HT1080 (cell line): Measurements from ENCODE around the gene CD96. TPM values are rescaled to one million over a fixed set of nuclear protein-coding genes. Genes with fewer than 3 reads are reported as not detected.
"Not testable (repeated sequence)": the region's sequence is repeated elsewhere in the genome, so short reads cannot be mapped to it uniquely, and the experiment has no call there.

Source experiments
- DNase-seq: peaks from one replicate; pipeline ENCODE4 v3.0.0-alpha.2; 2015; ENCODE audit warnings: low read depth
- total RNA-seq: library from RNA; depleted of rRNA; stranded (reverse); fragments of >200 nt; shearing (Covaris generic); gene quantifications from 2 replicates; pipeline ENCODE4 v1.2.3, GENCODE V29; 2014

Gene CD96
- total RNA-seq, 1 experiment from 2014 or later = 0.14 TPM

DNA sequence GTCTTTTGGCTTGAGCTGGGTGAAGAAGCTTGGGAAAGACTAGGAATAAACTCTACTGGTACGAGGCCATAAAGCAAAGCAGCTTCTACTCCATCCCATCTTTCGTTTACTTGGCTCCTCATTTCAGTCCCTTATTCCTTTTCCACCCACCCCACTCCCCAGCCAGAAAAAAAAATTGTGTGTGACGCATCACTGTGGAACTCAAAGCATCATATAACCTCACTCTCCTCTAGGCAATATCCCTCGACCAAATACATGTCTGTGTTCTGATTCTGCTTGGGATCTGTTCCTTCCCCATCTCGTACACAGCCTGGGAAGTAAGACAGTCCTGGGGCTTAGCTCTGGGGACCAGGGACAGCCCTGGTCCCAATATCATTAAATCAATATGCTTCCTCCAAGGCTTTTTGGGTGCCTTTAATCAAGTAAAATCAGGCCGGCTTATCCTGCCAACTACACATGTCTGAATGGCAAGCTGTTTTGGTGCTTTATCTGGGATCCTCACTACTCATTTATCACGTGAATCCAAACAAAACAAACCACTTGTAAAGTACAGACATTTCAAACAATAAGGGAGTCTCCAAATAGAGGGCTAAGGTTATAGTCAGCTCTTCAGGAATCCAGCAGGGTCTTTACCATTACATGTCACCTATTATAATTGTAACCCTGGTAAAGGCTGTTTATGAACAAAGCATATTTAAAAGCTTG lies 128.1 kb downstream of the CD96 start:
- peak; percentile 93 for DNase-seq

GRCh38 chr3:111672461-111672860 lies 130.5 kb downstream of the CD96 start:
- not testable (repeated sequence) for DNase-seq

DNA sequence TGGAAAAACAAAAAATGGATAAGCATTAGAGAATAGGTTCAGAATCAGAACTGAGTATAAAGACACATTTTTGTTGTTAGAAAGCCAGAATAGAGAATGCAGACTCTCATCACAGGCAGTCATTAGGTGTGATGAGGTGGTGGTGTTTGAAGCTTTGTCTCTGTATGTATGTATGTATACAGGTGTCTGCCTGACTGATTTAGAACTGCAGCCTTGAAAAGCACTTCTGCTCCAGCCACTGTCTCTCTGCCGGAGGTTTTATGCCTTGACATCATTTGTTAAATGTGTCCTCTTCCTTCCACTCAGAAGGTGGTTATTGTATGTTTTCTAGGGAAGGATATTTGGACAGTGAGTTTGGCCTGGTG lies 133.8 kb downstream of the CD96 start:
- DNase-seq = no peak

DNA sequence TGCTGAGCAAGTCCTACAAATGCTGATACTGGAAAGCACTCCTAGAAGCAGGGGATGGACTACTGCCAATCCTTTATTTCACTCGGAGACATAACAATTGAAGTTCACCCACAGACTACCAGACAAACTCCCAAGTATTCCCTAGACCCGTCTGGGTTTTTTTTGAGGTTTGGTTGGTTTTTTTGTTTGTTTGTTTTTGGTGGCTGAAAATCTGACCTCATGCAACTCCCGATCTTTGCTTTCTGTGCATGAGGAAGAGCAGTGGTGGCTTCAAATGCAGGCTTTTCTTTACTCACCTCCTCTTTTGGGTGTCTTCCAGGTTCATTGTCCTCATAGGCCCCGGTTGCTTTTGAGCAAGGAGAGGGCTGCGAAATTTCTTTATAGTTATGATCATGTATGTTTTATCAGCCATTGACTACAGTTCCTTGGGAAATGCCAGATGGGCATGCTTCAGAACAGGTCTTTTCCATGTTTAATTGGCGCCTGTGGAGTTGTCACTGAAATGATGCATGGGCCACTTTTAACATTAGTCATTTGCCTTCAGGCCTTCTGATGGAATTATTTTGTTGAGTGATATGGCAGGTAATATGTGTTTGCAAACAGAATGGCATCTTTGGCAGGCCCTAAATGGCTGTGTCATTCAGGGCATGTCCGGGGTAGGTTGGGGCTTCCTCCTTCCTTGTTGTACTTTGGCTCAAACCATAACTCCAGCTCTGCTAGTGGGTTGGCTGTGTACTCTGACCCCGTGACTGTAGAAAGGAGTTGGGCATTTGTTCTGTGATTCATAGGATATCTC lies 134.4 kb downstream of the CD96 start:
- DNase-seq = peak; percentile 87

DNA sequence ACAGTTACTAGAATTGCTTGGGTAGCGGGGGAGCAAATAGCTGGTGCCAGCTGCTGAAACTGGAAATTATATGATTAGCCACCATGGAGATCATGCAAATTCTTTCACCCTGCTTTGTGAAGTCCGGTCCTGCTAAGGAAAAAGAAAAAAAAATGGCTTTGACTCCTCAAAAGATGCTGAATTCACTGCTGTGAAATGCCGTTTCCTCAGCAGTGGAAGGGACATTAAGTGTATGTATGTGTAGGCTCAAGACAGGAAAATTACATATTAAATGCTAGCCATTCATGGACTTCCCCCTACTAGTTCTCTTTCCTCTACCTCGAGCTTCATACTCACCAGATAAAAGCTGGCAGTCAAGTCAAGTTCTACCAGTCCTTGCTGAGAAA lies 135.0 kb downstream of the CD96 start:
- DNase-seq = no peak

DNA sequence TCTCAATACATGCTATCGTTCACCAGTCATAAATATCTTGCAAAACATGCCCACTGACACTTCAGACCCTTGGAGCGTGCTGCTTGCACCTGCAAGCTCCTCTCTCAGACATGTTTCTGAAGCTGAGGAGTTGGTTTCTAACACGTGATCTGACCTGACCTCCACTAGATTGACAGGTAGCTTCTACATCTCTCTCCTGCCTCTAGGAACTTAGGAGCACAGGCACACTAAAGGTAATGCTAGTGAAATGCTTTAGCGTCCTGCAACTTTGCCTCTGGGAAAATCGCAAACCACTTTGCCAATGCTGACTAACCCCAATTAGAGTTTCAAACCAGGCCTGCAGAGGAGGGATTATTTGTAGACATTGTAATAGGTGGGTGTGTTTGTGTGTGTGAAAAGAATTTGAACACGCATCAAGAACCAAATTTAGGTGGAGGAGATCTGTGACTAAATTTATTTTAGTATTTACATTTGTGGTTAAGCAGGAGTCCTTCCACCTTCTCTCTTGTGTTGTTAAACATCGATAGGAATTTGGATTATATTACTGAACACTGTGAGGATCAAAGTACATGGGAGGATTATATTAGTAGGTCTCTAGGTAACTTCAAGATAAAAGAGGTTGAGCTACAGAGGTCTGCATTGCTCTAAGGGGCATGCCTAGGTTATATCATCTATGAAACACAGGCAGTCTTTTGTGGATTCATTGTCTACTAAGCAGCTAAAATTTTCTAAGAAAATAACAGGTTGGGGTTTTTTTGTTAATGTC lies 139.8 kb downstream of the CD96 start:
- DNase-seq = no peak

GRCh38 chr3:111684640-111685039 lies 142.6 kb downstream of the CD96 start:
- DNase-seq = no peak

DNA sequence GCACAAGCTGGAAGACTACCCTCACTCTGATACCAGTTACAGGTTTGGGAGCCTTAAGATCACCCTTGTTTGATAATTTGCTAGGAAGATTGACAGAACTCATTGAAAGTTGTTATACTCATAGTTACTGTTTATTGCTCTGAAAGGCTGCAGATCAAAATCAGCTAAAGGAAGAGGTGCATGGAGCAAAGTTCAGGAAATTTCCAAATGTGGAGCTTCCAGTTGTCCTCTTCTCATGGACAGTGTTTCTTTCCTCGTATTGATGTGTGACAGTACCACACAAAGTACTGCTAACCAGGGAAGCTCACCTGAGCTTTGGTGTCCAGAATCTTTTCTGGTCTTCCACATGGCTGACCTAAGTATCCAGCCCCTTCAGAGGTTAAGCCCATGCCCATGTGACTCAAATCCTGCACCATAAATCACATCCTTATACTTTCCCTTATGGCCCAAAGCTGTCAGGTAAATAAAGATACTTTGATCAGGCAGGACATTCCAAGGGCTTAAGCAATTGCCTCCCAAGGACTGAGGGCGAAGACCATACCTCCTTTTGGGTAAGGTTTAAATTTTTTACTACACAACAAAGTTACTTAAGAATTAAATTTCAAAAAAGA lies 146.3 kb downstream of the CD96 start:
- no peak for DNase-seq

DNA sequence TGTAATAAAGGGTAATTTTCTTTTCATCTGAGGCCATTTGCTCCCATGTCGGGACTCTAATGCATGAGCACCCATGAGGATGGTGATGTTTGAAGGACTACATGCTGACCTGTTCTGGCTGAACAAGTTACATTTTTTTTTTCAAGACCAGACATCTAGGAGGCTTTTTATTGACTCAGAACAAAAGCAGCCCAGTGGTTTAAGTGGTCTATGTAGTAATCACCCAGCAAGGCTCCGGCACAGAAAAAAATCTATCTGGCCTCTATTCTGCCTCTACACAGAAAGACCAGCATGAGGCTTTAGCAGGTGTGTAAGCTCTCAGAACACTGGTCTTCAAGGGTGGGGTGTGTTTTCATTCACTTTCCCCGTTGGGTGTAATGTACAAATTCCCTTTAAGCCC lies 148.2 kb downstream of the CD96 start:
- DNase-seq = peak; percentile 96

GRCh38 chr3:111691293-111691909 lies 149.4 kb downstream of the CD96 start:
- peak; percentile 61 for DNase-seq

DNA sequence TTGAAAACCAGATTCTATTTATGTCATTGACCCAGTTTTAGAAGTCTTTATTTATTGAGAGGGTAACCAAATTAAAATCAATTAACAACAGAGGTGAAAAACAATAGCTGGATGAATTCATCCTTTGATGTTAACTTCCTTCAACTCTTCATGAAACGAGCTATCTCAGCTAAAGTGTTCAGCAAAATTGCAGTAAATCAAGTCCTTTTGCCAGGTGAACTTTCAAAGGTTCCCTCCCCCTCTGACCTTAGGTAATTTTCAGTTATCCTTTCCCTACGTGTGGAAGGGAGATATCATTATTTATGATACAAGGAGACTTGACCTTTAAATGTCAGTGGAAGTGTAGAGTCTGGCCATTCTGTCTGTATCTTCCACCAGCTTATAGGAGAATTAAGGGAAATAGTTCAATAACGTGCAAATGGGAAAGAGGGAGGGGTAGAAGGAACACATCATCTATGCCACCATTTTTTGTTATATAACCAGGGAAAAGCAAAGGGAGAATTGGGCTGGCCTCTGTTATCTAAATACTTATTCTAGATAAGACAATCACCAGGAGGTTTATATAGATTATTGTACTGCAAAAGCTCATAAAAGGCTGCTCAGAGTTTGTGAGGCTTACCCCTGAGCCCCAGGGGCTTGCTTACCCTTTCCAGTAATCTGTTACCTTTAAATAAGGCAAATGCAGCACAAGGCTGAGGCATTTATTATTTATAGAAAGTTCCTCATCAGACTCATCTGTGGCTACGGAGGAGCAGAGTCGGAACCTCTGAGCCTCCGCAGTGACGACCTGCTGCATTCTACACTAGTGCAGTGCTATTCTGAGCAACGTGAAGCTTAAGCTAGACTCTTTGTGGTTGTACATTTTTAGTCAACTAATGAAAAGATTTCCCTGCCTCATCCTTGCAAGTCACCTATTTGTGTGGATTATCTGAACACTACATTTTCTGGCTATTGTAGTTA lies 150.9 kb downstream of the CD96 start:
- no peak for DNase-seq

DNA sequence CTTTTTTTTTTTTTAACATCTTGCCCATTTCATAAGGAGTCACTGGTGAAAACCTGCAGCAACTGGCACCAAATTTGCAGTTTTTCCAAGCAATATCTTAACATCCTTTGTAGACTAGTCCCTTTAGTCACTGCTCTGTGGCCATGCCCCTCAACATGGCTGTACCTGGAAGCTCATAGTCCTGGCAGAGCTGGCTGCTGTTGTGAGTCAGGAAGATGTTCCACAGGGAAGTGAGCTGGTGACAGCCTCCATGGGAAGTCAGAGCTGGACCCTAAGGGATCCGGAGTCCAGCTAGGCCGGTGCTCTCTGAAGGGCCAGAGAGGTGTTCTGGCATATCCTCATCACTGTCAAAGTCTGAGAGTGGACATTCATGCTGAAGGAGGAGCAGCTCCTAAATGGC lies 152.5 kb downstream of the CD96 start:
- peak; percentile 28 for DNase-seq

DNA sequence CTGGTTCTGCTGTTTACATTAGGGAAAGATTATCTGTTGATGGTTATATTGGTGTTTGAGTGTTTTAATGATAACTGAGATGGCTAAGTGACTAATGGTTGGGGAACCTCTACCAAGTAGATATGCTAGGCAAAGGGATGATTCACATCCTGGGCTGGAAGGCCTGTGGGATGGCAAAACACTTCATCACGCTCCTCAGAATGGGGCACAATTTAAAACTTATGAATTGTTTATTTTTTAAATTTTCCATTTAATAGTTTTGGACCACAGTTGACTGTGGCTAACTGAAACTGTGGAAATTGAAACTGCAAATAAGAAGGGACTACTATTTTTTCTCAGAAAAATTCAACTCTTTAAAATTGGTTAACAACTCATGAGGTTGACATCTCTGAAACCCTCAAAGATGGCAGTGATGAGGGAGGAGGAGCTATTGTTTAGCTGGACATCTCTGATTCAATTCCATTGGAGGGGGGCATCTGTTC lies 153.7 kb downstream of the CD96 start:
- DNase-seq = peak; percentile 93

DNA sequence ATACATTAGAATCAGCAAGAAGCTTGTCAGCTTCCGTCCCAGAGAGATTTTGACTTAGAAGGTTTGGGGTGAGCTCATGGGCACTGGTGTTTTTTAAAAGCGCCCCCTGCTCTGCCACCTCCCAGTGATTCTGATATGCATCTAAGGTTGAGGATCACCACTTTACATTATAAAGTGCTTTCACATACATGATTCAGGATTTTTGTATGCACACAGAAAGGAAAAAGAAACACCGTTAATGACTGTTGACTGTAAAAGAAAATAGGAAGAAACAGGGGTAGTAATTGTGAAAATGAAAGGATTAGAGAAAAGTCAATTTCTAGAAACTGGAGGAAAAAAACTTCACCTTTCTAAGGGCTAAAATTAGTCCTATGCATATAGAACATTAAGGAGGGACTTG lies 158.1 kb downstream of the CD96 start:
- no peak for DNase-seq

DNA sequence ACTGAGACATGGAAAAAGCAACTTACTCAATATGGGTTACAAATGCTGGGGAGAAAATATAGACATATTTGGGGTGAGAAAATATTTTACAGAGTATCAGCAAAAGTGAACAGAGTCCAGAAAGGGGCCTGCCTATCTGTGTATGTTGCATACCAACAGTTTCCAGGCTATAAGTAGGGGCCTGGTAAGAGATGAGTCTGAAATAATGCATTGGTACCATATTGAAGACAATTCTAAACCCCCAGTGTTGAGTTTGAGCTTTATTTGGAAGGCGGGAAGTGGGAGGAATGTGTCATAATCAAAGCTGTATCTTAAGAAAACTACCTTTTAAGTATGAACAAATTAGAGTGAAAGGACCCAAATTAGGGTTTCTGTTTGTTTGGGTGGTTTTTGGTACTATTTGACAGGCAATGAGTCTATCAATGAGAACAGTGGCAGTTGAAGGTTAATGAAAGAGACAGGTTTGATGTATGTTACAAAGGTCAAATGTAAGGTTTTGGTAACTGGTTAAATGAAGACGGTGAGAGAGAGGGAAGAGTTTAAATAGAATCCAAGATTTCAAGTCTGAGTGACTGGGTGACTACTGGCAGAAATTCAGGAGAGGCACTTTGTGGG lies 159.4 kb downstream of the CD96 start:
- no peak for DNase-seq
